ENCODE results near the gene ASPSCR1.
A peak's percentile ranks its signal among the peaks of the same experiment; 100 is the strongest.

ASPSCR1 gene

DNA sequence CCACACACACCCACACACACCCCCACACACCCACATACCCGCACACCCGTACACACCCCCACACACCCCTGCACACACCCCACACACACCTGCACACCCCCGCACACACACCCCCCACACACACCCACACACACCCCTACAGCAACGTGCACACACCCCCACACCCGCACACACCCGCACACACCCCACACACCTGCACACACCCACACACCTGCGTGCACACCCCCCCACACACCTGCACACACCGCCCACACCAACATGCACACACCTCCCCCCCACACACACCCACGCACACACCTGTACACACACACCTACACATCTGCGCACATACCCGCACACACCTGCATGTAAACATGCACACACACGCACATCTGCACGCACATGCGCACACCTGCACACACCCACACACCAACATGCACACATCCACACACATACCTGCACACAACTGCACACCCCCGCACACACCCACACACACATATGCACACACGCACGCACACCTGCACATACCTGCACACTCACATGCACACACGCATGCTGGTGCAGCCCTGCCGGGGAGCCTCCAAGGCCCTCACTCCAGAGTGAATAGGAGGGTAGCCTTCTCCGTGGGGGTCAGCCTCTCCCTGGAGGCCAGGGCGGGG is 7.5 kb downstream of the ASPSCR1 start:
- Mint-ChIP-seq H3K4me1 (peaks cover 17% of the 10 kb centered on the region), H3K27me3 (no peaks in the 10 kb centered on the region), H3K4me3 (no peak overlapping the region), H3K36me3 (peaks cover 6% of the 10 kb centered on the region), H3K9me3 (no peaks in the 10 kb centered on the region), H3K27ac (no peak overlapping the region)

DNA sequence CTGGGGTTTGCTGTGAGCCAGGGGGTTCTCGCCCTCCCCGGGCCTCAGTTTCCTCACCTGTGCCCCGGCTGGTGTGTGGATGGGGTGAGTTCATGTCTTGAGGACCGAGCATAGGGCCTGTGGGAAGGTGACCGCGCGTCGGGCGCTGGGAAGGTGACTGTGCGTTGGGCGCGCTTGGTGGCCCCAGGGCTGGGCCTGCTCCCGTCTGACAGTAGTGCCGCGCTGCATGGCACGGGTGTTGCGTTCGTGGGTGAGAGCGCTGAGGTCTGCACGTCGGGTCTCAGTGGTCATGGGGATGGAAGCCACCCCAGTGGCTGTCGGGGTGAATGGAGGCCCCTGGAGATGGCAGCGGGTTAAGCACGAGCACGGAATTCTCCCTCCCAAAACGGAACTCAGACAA is 9.2 kb downstream of the ASPSCR1 start:
- Mint-ChIP-seq H3K27me3 (no peaks in the 10 kb centered on the region), H3K9me3 (no peaks in the 10 kb centered on the region), H3K4me3 (no peak overlapping the region), H3K36me3 (peaks cover 6% of the 10 kb centered on the region), H3K27ac (peak overlapping the region; percentile 41), H3K4me1 (peaks cover 12% of the 10 kb centered on the region)

DNA sequence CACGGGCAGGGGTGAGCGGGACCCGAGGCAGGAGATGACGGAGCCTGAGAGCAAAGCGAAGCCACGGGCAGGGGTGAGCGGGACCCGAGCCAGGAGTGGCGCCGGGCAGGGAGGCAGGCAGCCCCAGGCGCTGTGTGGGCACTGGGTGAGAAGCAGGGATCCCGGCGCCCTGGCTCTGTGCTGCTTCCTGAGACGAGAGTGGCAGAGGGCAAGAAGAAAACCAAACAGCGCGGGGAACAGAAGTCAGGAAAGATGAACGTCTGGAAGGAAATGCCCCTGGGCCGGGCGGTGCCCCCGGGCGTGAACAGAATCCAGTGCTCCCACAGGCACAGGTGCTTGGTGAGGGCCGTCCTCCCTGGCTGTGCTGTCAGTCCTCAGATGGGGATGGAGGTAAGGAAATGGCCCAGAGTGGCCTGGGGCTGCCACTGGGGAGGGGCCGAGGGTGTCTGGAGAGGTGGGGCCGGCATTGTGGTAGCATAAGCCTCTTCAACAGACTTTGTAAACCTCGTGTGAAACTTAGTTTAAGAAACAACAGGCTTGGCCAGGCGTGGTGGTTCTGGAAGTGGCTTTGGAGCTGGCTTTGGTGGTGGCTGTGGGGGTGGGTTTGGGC is 9.8 kb downstream of the ASPSCR1 start:
- Mint-ChIP-seq H3K4me3 (no peak overlapping the region), H3K27ac (peak overlapping the region; percentile 41), H3K36me3 (peaks cover 6% of the 10 kb centered on the region)

DNA sequence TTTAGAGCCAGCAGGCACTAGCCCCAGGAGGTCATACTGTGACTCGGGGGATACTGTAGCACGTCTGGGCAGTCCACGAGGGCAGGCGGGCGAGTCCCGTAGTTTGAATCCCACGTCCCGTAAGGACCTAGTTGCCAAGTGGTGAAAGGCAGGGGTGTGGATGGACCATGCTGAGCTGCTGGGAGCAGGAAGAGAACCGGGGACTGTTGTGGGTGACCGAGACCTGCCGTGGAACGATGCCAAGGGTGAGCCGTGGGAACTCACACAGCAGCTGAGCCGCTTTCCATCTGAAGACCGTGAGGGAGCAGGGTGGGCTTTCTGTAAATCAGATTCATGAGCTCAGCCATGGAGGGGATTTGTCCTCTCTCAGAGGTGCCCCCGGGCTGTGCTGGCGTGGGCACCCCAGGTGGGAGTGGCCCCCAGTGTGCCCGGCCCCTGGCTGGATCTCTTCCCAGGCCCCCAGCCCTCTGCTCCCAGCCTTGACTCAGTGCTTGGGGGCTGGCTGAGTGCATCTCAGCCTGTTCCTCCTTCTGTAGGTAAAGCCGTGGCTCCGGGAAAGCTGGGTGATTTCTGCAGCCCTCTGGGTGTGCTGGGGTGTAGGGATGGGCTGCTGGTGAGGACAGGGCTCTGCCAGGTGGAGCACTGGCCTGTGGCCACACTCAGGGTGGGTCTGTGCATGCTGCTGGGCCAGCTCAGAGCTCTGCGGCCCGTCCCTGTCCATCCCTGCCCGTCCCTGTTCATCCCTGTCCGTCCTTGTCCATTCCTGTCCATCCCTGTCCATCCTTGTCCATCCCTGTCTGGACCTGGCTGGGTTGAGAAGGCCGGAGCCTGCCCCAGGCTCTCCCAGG is 13.6 kb downstream of the ASPSCR1 start:
- Mint-ChIP-seq H3K4me3 (no peak overlapping the region), H3K4me1 (peaks cover 5% of the 10 kb centered on the region), H3K27ac (peak overlapping the region; percentile 65), H3K27me3 (no peaks in the 10 kb centered on the region), H3K36me3 (no peaks in the 10 kb centered on the region), H3K9me3 (no peaks in the 10 kb centered on the region)

More for the DNA sequence above, 9.8 kb downstream of the ASPSCR1 start:
- Mint-ChIP-seq H3K9me3 (no peaks in the 10 kb centered on the region), H3K4me1 (peaks cover 11% of the 10 kb centered on the region), H3K27me3 (no peaks in the 10 kb centered on the region)

DNA sequence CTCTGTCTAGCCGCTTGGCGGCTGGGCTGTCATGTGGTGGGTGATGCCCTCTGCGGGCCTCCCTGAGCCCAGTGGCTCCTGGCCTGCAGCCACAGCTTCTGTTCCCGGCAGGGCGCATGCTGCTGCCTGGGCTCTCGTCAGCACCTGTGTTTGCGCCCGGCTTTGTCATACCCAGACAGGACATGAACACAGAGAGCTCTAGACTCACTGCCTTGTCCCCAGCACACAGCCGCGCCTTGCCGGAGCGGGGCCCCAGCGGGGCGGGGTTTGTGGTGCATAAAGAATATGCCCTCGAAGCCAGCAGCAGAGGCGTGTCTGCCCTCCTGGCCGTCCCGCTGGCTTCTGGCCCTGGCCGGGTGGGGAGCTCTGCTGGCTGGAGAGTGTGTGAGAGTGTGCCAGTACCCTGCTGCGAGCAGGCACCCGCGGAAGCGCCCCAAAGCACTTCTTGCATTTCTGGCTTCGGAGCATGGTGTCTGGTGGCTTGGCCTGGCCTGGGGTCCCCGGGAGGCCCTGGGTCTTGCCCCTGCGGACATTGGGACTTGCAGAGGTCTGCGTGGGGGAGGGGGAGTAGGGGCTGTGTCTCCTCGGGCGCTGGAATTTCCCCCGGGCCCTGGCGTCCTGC is 14.4 kb downstream of the ASPSCR1 start:
- no peaks in the 10 kb centered on the region for H3K27me3 Mint-ChIP-seq
- H3K27ac Mint-ChIP-seq = peak overlapping the region; percentile 65

DNA sequence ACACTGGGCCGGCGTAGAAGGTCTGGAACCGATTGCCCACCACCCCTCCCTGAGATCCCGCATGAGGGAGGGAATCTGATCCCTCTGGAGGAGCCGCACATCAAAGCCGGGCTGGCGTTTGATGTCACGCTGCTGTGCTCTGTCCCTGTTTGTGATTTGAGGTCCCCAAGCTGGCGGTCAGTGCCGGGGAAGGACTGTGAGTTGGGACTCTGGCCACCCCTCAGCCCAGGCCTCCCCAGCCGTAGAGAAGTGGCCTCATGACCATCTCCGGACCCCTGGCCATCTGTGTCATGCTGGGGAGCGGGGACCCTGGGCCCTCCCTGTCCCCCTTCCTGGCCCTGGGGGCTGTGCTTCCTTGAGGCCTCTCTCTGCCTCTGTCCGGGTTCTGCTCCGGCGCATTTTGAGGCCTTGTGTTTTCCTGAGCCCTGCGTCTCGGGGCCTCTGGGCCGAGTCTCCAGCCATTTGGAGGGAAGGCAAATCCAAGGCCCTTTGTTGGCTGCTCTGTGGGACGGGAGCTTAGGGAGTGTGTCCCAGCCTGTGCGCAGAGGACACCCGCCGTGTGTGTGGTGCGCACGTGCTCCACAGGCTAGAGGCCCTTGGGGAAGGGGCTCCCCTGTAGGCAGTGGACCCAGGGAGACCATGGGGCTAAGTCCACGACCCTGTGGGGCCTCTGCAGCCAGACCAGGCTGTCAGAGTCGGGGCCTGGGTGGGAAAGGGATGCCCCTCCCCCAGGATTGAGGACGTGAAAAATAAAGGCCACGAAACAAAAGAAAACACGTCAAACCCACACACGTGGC is 15.1 kb downstream of the ASPSCR1 start:
- Mint-ChIP-seq H3K27me3 (no peaks in the 10 kb centered on the region), H3K36me3 (no peaks in the 10 kb centered on the region), H3K27ac (no peak overlapping the region), H3K9me3 (no peaks in the 10 kb centered on the region), H3K4me3 (no peak overlapping the region), H3K4me1 (peaks cover 5% of the 10 kb centered on the region)

More for the DNA sequence above, 14.4 kb downstream of the ASPSCR1 start:
- Mint-ChIP-seq H3K4me1 (peaks cover 5% of the 10 kb centered on the region), H3K4me3 (no peak overlapping the region), H3K36me3 (no peaks in the 10 kb centered on the region), H3K9me3 (no peaks in the 10 kb centered on the region)

DNA sequence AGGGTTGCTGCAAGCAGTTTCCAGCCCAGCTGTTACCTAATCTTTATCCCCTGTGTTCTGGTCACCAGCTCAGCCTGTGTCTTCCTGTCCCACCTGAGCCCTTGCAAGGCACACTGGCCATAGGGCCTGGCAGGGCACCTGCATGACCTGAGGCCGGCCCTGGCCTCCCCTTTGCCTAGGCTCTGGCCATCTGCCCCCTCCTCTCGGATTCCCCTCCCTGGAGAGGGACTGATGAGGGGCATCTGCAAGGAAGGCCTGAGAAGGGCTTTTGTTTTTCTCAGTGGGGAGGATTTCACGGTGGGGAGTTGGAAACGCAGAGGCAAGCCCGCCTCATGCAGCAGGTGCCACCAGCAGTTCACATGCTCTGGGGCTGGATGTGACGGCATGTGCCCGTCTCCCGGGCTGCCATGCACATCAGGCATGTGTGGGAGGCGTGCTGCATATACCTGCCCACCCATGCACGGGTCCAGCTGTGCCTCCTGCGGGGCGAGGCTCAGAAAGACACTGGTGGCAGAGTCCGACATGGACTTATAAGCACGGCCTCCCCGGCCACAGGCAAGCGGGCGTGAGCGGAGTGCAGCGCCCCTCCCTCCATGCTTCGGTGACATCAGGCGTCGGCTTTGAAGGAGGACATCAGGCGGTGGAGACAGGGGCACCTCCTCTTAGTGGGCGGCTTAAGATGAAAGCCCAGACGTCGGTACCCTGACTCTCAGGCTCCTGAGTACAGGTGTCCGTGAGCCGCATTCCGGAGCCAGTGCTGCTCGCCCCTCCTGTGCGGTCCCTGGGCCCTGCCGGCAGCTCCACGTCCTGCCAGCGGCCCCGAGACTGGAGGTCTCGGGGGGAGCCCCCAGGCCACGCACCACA is 16.5 kb downstream of the ASPSCR1 start:
- Mint-ChIP-seq H3K4me1 (peaks cover 5% of the 10 kb centered on the region), H3K4me3 (no peak overlapping the region), H3K9me3 (no peaks in the 10 kb centered on the region), H3K27ac (no peak overlapping the region), H3K27me3 (no peaks in the 10 kb centered on the region), H3K36me3 (no peaks in the 10 kb centered on the region)

DNA sequence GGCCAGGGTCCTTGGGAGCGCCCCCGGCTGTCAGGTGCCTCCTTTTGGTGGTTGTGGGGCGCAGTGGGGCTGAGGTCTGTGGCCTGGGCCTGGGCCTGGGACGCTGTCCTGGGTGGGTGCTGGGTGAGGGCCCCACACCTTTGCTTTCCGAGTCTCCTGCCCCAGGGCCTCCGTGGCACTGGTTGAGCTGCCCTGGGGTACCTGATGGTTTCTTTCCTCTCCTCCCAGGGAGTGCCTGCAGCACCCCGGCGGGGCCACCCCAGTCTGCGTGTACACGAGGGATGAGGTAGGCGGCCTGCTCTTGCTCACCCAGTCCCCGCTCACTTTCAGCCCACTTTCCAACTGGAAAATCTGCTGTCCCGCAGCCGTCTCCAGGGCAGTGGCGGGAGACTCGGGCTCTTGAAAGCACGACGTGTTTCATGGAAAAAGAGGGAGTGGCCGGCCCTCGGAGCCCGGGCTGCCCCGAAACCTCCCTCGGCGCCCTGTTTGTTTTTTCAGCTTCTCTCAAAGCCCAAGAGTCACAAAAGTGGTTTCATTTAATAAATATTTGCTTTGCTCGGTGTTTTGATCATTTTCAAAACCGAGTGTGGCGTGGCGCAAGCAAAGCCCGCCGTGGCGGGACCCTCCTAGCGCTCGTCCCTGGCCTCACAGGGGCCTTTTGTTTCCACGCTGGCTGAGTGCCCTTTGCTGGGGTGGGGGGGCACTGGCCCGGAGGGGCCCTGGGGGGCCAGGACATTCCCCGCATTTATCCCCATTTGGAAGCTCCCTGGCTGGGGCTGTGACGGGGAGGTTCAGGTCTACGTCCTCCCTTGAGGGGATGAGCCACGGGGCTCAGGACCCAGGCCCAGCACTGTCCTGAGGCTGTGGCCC is 17.4 kb downstream of the ASPSCR1 start:
- Mint-ChIP-seq H3K4me1 (peaks cover 5% of the 10 kb centered on the region), H3K4me3 (no peak overlapping the region), H3K27ac (no peak overlapping the region), H3K27me3 (no peaks in the 10 kb centered on the region), H3K36me3 (no peaks in the 10 kb centered on the region), H3K9me3 (no peaks in the 10 kb centered on the region)

DNA sequence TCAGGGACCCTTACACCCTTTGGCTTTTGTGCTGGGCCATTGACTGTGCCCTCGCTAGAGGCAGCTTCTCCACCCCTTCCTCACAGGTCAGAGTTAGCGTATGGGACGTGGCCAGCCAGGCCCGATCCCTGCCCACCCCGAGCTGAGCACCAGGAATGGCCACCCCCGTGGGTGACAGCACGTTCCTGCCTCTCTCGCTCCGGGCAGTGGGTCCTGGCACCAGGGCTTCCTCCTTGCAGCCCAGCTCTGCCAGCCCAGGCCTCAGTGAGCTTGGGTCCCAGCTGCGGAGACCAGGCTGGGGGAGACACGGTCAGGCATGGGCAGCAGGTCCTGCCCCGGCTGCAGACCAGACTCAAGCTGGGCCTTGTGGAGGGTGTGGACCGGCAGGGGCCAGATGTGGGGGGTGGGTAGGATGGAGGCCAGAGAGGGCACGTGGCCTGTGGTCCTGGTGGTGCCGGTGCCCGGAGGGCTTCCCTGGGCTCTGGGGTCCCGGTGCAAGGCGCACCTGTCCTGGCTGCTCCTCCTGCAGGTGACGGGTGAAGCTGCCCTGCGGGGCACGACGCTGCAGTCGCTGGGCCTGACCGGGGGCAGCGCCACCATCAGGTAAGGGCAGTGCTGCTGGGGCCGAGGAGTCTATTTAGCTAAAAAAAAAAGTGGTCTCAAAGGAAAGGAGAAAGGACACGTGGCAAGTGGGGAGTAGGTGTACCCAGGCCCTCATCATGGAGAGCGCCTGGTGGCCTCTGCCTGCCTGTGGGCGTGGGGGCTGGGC is 18.2 kb downstream of the ASPSCR1 start:
- Mint-ChIP-seq H3K27ac (no peak overlapping the region), H3K36me3 (no peaks in the 10 kb centered on the region), H3K27me3 (no peaks in the 10 kb centered on the region), H3K9me3 (no peaks in the 10 kb centered on the region), H3K4me3 (no peak overlapping the region), H3K4me1 (peaks cover 2% of the 10 kb centered on the region)

DNA sequence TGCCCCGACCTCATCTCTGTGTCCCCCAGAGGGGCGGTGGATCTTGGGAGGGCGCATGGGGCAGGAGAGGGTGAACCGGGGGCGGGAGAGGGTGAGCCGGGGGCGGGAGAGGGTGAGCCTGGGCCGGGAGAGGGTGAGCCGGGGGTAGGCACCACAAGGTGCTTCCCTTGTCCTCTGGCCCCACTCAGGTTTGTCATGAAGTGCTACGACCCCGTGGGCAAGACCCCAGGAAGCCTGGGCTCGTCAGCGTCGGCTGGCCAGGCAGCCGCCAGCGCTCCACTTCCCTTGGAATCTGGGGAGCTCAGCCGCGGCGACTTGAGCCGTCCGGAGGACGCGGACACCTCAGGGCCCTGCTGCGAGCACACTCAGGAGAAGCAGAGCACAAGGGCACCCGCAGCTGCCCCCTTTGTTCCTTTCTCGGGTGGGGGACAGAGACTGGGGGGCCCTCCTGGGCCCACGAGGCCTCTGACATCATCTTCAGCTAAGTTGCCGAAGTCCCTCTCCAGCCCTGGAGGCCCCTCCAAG is 18.9 kb downstream of the ASPSCR1 start:
- H3K27me3 Mint-ChIP-seq = no peaks in the 10 kb centered on the region
- no peak overlapping the region for H3K27ac Mint-ChIP-seq
- no peaks in the 10 kb centered on the region for H3K36me3 Mint-ChIP-seq
- no peaks in the 10 kb centered on the region for H3K4me1 Mint-ChIP-seq
- H3K9me3 Mint-ChIP-seq = no peaks in the 10 kb centered on the region
- no peak overlapping the region for H3K4me3 Mint-ChIP-seq

DNA sequence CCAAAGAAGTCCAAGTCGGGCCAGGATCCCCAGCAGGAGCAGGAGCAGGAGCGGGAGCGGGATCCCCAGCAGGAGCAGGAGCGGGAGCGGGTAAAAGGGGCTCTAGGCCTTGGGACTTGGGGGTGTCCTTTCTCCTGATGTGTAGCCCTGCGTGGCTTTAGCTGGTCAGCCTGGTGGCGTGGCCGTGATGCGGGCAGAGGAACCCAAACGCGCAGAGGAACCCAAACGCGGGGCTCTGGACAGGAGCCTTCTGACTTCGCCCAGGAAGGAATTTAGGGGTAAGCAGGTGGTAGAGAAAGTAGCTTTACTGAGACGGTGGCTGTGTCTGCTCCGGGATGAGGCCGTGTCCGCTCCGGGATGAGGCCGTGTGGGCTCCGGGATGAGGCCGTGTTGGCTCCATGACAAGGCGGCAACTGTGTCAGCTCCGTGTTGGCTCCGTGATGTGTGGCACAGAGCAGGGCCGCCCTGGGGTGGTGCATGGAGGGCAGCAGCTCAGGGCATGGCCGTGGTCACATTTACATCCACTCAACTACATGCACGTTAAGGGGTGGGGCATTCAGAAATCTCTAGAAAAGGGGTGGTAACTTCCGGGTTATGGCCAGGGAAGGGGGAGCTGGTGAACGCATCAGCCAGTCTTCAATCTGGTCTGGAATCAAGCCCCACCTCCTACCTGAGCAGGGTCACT is 19.5 kb downstream of the ASPSCR1 start:
- Mint-ChIP-seq H3K27me3 (no peaks in the 10 kb centered on the region), H3K36me3 (no peaks in the 10 kb centered on the region), H3K27ac (no peak overlapping the region)

DNA sequence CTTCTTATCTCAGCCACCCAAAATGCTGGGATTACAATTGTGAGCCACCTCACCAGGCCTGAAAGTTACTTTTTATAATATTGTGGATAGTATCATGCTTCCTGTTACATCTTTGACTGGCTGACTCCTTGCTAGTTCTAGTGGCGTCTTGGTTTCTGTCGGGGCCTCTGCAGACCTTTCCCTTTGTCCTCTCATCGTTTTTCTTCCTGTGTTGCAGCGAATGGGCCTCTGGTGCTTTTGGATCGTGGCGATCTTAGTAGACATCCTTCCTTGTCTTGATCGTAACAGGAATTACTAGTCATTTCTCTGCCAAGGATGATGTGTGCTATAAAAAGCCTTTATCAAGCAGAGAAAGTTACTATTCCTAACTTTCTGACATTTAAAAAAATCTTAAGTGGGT is 20.8 kb downstream of the ASPSCR1 start:
- Mint-ChIP-seq H3K4me1 (no peaks in the 10 kb centered on the region), H3K36me3 (no peaks in the 10 kb centered on the region)

More for the DNA sequence above, 19.5 kb downstream of the ASPSCR1 start:
- no peaks in the 10 kb centered on the region for H3K9me3 Mint-ChIP-seq
- no peak overlapping the region for H3K4me3 Mint-ChIP-seq
- no peaks in the 10 kb centered on the region for H3K4me1 Mint-ChIP-seq

More for the DNA sequence above, 20.8 kb downstream of the ASPSCR1 start:
- Mint-ChIP-seq H3K4me3 (no peak overlapping the region), H3K27ac (no peak overlapping the region), H3K9me3 (no peaks in the 10 kb centered on the region), H3K27me3 (no peaks in the 10 kb centered on the region)
